Neutrophil (primary cell): ENCODE measurements around the gene VPS51.

Experiments
- H3K27ac ChIP-seq: fragments of 200-600 bp; sonication (generic); 2 replicates; pipeline ENCODE4 v1.5.1; 2016; ENCODE audit warnings: mild to moderate bottlenecking, moderate library complexity
- H3K27me3 ChIP-seq: fragments of 200-600 bp; sonication (generic); 2 replicates; pipeline ENCODE4 v1.6.0; 2016; ENCODE audit warnings: mild to moderate bottlenecking
- H3K36me3 ChIP-seq: fragments of 200-600 bp; sonication (generic); 2 replicates; pipeline ENCODE4 v1.5.1; 2017
- H3K4me1 ChIP-seq, 2 experiments: fragments of 200-600 bp in 1 of 2; sonication (generic) in 1 of 2; 1 replicate in 1 of 2; 2 replicates in 1 of 2; pipeline versions ENCODE4 v1.5.1 to v1.6.1; 2013 to 2016; ENCODE audit warnings: low read depth in 1 of 2, low read length in 1 of 2, mild to moderate bottlenecking in 1 of 2, moderate library complexity in 1 of 2; ENCODE audit not compliant: control insufficient read depth in 1 of 2, insufficient read depth in 1 of 2
- H3K4me3 ChIP-seq, 2 experiments: fragments of 200-600 bp in 1 of 2; sonication (generic) in 1 of 2; 1 replicate in 1 of 2; 2 replicates in 1 of 2; pipeline ENCODE4 v1.5.1; 2013 to 2016; ENCODE audit warnings: low read depth in 1 of 2, low read length in 1 of 2, mild to moderate bottlenecking in 1 of 2, moderate library complexity in 1 of 2
- H3K9me3 ChIP-seq: fragments of 200-600 bp; sonication (generic); 2 replicates; pipeline ENCODE4 v1.5.1; 2016
- TF ChIP-seq, protein P1 (sequence below): fragments of 200-600 bp; sonication (generic); IDR thresholded peaks from 2 replicates; pipeline ENCODE4 v1.5.1; 2016; ENCODE audit warnings: antibody characterized with exemption

VPS51 gene

DNA sequence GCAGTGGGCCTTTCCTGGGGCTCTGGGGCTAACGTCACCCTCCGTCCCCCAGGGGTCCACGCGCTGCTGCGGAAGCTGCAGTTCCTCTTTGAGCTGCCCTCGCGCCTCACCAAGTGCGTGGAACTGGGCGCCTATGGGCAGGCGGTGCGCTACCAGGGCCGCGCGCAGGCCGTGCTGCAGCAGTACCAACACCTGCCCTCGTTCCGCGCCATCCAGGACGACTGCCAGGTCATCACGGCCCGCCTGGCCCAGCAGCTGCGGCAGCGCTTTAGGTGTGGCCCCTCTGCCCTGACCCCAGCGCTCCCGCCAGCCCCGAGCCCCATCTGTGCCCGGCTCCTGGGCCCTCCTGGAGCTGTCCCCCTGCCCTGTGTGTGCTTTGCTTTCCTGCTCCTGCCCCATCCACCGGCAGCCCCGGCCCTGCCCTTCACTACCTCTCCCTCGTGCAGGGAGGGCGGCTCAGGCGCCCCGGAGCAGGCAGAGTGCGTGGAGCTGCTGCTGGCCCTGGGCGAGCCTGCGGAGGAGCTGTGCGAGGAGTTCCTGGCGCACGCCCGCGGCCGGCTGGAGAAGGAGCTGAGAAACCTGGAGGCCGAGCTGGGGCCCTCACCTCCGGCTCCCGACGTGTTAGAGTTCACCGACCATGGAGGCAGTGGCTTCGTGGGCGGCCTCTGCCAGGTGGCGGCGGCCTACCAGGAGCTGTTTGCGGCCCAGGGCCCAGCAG, 11.9 kb downstream of the VPS51 start:
- Histone ChIP-seq H3K27me3 (peaks cover 11% of the 10 kb centered on the region), H3K27ac (no peak overlapping the region), H3K4me3 (no peak overlapping the region), H3K9me3 (no peaks in the 10 kb centered on the region), H3K4me1 (peaks cover 28 to 29% of the 10 kb centered on the region in 2 experiments), H3K36me3 (peaks cover 30% of the 10 kb centered on the region)
- TF ChIP-seq, protein P1, sequence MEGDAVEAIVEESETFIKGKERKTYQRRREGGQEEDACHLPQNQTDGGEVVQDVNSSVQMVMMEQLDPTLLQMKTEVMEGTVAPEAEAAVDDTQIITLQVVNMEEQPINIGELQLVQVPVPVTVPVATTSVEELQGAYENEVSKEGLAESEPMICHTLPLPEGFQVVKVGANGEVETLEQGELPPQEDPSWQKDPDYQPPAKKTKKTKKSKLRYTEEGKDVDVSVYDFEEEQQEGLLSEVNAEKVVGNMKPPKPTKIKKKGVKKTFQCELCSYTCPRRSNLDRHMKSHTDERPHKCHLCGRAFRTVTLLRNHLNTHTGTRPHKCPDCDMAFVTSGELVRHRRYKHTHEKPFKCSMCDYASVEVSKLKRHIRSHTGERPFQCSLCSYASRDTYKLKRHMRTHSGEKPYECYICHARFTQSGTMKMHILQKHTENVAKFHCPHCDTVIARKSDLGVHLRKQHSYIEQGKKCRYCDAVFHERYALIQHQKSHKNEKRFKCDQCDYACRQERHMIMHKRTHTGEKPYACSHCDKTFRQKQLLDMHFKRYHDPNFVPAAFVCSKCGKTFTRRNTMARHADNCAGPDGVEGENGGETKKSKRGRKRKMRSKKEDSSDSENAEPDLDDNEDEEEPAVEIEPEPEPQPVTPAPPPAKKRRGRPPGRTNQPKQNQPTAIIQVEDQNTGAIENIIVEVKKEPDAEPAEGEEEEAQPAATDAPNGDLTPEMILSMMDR, result no peak

- no peak overlapping the region for H3K4me3 ChIP-seq
- H3K27ac ChIP-seq, result no peak overlapping the region
- H3K4me1 ChIP-seq, result peaks cover 35% of the 10 kb centered on the region in 2 experiments
- peaks cover 30% of the 10 kb centered on the region for H3K36me3 ChIP-seq
- H3K9me3 ChIP-seq, result no peaks in the 10 kb centered on the region
- TF ChIP-seq, protein P1, result no peak
- H3K27me3 ChIP-seq, result peaks cover 18% of the 10 kb centered on the region
Measured at GRCh38 chr11:65108469-65109123, 12.6 kb downstream of the VPS51 start.

GRCh38 chr11:65109231-65110198, 13.5 kb downstream of the VPS51 start:
- peaks cover 30% of the 10 kb centered on the region for H3K36me3 ChIP-seq
- peaks cover 35 to 36% of the 10 kb centered on the region in 2 experiments for H3K4me1 ChIP-seq
- H3K27ac ChIP-seq, result no peak overlapping the region
- peaks cover 26% of the 10 kb centered on the region for H3K27me3 ChIP-seq
- H3K9me3 ChIP-seq, result no peaks in the 10 kb centered on the region
- no peak overlapping the region for H3K4me3 ChIP-seq
- TF ChIP-seq, protein P1, result no peak

DNA sequence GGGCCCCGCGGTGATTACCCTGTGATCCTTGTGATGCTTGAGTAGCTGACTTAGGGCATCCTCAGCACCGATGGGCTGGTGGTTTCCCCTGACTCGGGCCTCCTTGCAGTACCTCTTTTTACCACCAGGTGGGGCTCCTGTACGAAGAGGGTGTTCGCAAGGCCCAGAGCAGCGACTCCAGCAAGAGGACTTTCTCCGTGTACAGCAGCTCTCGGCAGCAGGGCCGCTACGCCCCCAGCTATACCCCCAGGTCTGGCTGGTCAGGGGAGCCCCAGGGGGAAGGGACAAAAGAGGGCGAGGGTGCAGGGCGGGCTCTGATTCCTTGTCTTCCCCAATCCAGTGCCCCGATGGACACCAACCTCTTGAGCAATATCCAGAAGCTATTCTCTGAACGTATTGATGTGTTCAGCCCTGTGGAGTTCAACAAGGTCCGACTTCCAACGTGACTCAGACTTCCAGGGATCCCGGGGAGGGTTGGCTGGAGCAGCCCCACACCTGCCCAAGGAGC, 14.4 kb downstream of the VPS51 start:
- Histone ChIP-seq H3K27ac (peak overlapping the region; percentile 54), H3K9me3 (no peaks in the 10 kb centered on the region), H3K4me1 (peaks cover 35 to 36% of the 10 kb centered on the region in 2 experiments), H3K4me3 (peak overlapping the region in 1 of 2 experiments; percentile 41), H3K27me3 (peaks cover 29% of the 10 kb centered on the region), H3K36me3 (peaks cover 30% of the 10 kb centered on the region)
- TF ChIP-seq, protein P1, result peak; percentile 98

GRCh38 chr11:65111159-65111743, 15.2 kb downstream of the VPS51 start:
- peaks cover 36% of the 10 kb centered on the region in 2 experiments for H3K4me1 ChIP-seq
- peak overlapping the region; percentile 64 for H3K27ac ChIP-seq
- H3K27me3 ChIP-seq, result peaks cover 29% of the 10 kb centered on the region
- H3K36me3 ChIP-seq, result peaks cover 30% of the 10 kb centered on the region
- no peaks in the 10 kb centered on the region for H3K9me3 ChIP-seq
- peak overlapping the region; percentile 65 to 75 for H3K4me3 ChIP-seq
- TF ChIP-seq, protein P1, result no peak
